ENCODE measurements around the gene HAPSTR1. TPM values are rescaled to one million over a fixed set of nuclear protein-coding genes. Genes with fewer than 3 reads are reported as not detected.
"Not testable (repeated sequence)": the region's sequence is repeated elsewhere in the genome, so short reads cannot be mapped to it uniquely, and the experiment has no call there.

The HAPSTR1 gene, protein sequence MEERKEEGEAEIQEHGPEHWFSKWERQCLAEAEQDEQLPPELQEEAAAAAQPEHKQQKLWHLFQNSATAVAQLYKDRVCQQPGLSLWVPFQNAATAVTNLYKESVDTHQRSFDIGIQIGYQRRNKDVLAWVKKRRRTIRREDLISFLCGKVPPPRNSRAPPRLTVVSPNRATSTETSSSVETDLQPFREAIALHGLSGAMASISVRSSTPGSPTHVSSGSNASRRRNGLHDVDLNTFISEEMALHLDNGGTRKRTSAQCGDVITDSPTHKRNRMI
- 34.2 TPM for polyA plus RNA-seq (2012; ENCODE audit: insufficient read depth, insufficient read length, low read depth)

DNA sequence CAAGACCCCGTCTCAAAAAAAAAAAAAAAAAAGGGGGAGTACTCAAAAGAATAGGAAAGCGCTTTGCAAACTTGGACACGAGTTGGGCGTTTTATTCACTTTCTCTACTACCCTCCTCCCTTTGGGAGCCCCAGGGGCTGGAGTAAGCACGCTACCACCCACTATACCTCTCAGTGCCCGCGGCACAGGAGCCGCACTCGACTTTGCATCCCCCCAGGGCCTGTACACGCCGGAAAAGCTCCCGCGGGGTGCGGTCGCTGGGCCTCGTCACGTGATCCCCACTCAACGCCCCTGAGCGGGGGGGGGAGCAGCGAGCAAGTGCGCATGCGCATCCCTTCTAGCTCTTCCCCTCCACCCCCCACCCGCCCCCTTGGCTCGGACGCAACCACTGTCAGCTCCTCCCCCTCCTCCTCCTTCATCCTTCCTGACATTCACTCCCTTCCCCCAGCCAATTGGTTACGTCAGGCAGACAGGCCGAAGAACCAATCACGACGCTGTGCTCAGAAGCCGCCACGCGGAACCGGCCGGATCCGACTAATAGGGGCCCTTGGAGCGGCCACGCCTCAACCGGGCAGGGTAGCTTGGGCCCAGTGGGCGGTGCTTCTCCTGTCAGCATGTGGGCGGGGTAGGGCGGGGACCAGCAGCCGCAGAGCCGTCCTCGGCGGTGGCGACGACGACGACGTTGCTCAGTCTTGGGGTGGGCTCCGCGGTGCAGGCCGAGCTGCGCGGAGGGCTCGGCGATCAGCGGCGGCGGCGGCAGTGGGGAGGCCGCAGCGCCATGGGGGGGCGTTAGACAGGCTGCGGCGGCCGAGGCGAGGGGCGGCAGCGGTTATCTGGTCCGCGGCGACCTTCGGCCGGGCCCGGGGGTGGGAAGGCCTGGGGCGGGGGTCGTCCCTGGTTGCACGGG is at the start of gene HAPSTR1:
TSS of gene HAPSTR1 (plus strand) at position 685 of the 907 bp plus-strand sequence. CDS start 401 bp downstream, outside the sequence.
- TF ChIP-seq CTCF (IDR thresholded peaks at IDR 0.05; ENCODE audit: low read depth, low read length) = no peak
- Histone ChIP-seq H3K9me3 (no peaks in the 10 kb centered on the region), H3K27me3 (no peaks in the 10 kb centered on the region), H3K4me3 (ENCODE audit: low read depth, low read length) (peak within 1 kb of the TSS; percentile 97), H3K36me3 (peaks cover 31% of the 10 kb centered on the region), H3K4me1 (0 out of 2 replicates have a peak, but pooled peaks cover 3% of the 10 kb centered on the region)
- DNase-seq = peak; percentile 100

- Histone ChIP-seq H3K9me3 (no peaks in the 10 kb centered on the region), H3K4me3 (ENCODE audit: low read depth, low read length) (no peak overlapping the region), H3K4me1 (peaks cover 4% of the 10 kb centered on the region; the same call in 1 of the 2 replicates), H3K27me3 (no peaks in the 10 kb centered on the region), H3K36me3 (no peaks in the 10 kb centered on the region)
- no peak for TF ChIP-seq CTCF (IDR thresholded peaks at IDR 0.05; ENCODE audit: low read depth, low read length)
- DNase-seq = no peak
These were observed 48.9 kb upstream of the HAPSTR1 start for GRCh38 chr16:9042533-9042932.

DNA sequence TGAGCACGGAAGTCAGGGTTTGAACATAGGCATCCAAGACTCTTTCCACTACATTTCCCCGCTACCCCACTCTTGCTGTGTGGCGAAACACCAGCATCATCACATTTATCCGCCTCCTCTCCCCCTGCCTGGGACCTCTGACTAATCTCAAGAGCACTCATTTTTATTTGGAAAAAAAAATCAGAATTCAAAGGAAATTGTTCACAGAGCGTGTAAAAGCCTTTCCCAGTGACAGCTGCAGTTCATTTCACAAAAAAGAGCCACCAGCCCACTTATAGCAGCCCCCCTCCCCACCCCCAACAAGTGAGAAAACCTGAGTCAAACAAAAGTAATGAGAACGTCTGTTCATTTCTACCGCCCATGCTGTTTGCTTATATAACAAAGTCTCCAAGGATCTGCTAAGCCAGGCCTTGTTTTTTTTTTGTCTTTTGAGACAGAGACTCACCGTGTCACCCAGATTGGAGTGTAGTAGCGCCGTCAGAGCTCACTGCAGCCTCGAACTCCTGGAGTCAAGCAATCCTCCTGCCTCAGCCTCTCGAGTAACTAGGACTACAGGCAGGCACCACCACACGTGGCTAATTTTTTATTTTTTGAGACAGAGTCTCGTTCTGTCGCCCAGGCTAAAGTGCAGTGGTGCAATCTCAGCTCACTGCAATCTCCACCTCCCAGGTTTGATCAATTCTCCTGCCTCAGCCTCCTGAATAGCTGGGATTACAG is 48.3 kb upstream of the HAPSTR1 start:
- H3K4me3 ChIP-seq (ENCODE audit: low read depth, low read length) = no peak overlapping the region
- no peaks in the 10 kb centered on the region for H3K9me3 ChIP-seq
- DNase-seq = no peak

DNA sequence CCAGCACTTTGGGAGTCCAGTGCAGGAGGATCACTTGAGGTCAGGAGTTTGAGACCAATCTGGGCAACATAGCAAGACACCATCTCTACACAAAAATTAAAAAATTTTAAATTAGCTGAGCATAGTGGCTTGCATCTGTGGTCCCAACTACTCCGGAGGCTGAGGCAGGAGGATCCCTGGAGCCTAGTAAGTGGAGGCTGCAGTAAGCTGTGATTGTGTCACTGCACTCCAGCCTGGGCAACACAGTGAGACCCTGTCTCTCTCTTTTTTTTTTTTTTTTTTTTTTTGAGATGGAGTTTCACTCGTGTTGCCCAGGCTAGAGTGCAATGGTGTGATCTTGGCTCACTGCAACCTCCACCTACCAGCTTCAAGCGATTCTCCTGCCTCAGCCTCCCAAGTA is 45.9 kb upstream of the HAPSTR1 start:
- H3K4me3 ChIP-seq (ENCODE audit: low read depth, low read length); H3K36me3 ChIP-seq; DNase-seq; H3K9me3 ChIP-seq; H3K27me3 ChIP-seq: not testable (repeated sequence)
- H3K4me1 ChIP-seq = peaks cover 10% of the 10 kb centered on the region

More for the DNA sequence above, 48.3 kb upstream of the HAPSTR1 start:
- H3K27me3 ChIP-seq = no peaks in the 10 kb centered on the region
- H3K4me1 ChIP-seq = peaks cover 8% of the 10 kb centered on the region
- TF ChIP-seq CTCF (IDR thresholded peaks at IDR 0.05; ENCODE audit: low read depth, low read length) = no peak
- H3K36me3 ChIP-seq = no peaks in the 10 kb centered on the region

GRCh38 chr16:9046667-9047055 is 44.8 kb upstream of the HAPSTR1 start:
- TF ChIP-seq CTCF (IDR thresholded peaks at IDR 0.05; ENCODE audit: low read depth, low read length) = no peak
- DNase-seq = no peak
- Histone ChIP-seq H3K4me3 (ENCODE audit: low read depth, low read length) (no peak overlapping the region), H3K4me1 (peaks cover 10% of the 10 kb centered on the region), H3K36me3 (no peaks in the 10 kb centered on the region), H3K27me3 (no peaks in the 10 kb centered on the region), H3K9me3 (no peaks in the 10 kb centered on the region)

GRCh38 chr16:9047689-9048301 is 43.6 kb upstream of the HAPSTR1 start:
- H3K36me3 ChIP-seq = no peaks in the 10 kb centered on the region
- H3K4me1 ChIP-seq = peaks cover 10% of the 10 kb centered on the region
- no peak for TF ChIP-seq CTCF (IDR thresholded peaks at IDR 0.05; ENCODE audit: low read depth, low read length)
- H3K27me3 ChIP-seq = no peaks in the 10 kb centered on the region
- H3K9me3 ChIP-seq = no peaks in the 10 kb centered on the region
- peak; percentile 83 for DNase-seq
- no peak overlapping the region; the same call in 1 of the 2 replicates for H3K4me3 ChIP-seq (ENCODE audit: low read depth, low read length)
